CD4-positive, CD25-positive, alpha-beta regulatory T cell (primary cell): ENCODE data around the gene BRMS1. TPM values are rescaled to one million over a fixed set of nuclear protein-coding genes. Genes with fewer than 3 reads are reported as not detected.
A peak's percentile ranks its signal among the peaks of the same experiment; 100 is the strongest.

ENCODE experiments used
- ATAC-seq, 2 donors: fragments of 150-1000 bp; cut with Tn5 transposase; one replicate each; pipeline ENCODE4 v1.10.0; 2021; ENCODE audit warnings: low read depth in 2 of 2, moderate number of reproducible peaks in 2 of 2, moderate library complexity in 1 of 2
- DNase-seq, 3 donors: peaks; one replicate each; pipeline versions ENCODE4 v3.0.0 to v3.0.0-alpha.2; 2012 to 2022; ENCODE audit warnings: mixed read lengths in 1 of 3
- H3K27ac ChIP-seq: one replicate; pipeline ENCODE4 v1.7.0; 2013; ENCODE audit warnings: mild to moderate bottlenecking, low read length; ENCODE audit not compliant: insufficient read depth, poor library complexity, severe bottlenecking
- H3K27me3 ChIP-seq: one replicate; pipeline ENCODE4 v1.7.0; 2013; ENCODE audit warnings: low read length; ENCODE audit not compliant: control insufficient read depth, insufficient read depth
- H3K36me3 ChIP-seq: one replicate; pipeline ENCODE4 v1.7.0; 2013; ENCODE audit warnings: mild to moderate bottlenecking, low read length, moderate library complexity; ENCODE audit not compliant: control insufficient read depth, insufficient read depth
- H3K4me1 ChIP-seq: 2 replicates; pipeline ENCODE4 v1.7.0; 2013; ENCODE audit warnings: mild to moderate bottlenecking, low read length; ENCODE audit not compliant: insufficient read depth, control insufficient read depth, poor library complexity, severe bottlenecking
- H3K4me3 ChIP-seq: one replicate; pipeline ENCODE4 v1.7.0; 2013; ENCODE audit warnings: low read depth, mild to moderate bottlenecking, low read length, moderate library complexity
- H3K9me3 ChIP-seq, 2 experiments: 1 replicate in 1 of 2; 2 replicates in 1 of 2; pipeline ENCODE4 v1.7.0; 2013; ENCODE audit warnings: low read length in 2 of 2, mild to moderate bottlenecking in 1 of 2, moderate library complexity in 1 of 2; ENCODE audit not compliant: control insufficient read depth in 2 of 2
- H3K27ac Mint-ChIP-seq, 3 donors: one replicate each; pipeline ENCODE4 v1.8.0; 2020 to 2022; ENCODE audit warnings: mild to moderate bottlenecking in 3 of 3, mixed read lengths in 3 of 3, moderate library complexity in 2 of 3
- H3K27me3 Mint-ChIP-seq: one replicate; pipeline ENCODE4 v1.8.0; 2022; ENCODE audit warnings: mild to moderate bottlenecking, mixed read lengths
- H3K36me3 Mint-ChIP-seq: one replicate; pipeline ENCODE4 v1.8.0; 2020; ENCODE audit warnings: mixed read lengths
- H3K4me1 Mint-ChIP-seq, 4 donors: one replicate each; pipeline ENCODE4 v1.8.0; 2020 to 2022; ENCODE audit warnings: mixed read lengths in 4 of 4, mild to moderate bottlenecking in 1 of 4
- H3K4me3 Mint-ChIP-seq, 4 donors: one replicate each; pipeline ENCODE4 v1.8.0; 2020 to 2022; ENCODE audit warnings: mild to moderate bottlenecking in 4 of 4, mixed read lengths in 4 of 4, moderate library complexity in 3 of 4
- H3K9me3 Mint-ChIP-seq, 7 donors: one replicate each; pipeline ENCODE4 v1.8.0; 2020 to 2022; ENCODE audit warnings: mixed read lengths in 7 of 7, mild to moderate bottlenecking in 3 of 7, moderate library complexity in 2 of 7
- polyA plus RNA-seq, 4 donors: library from polyadenylated mRNA; unstranded; fragments of 300-500 nt; fragmentation: Illumina TruSeq; gene quantifications; one replicate each; pipeline ENCODE4 v1.2.3, GENCODE V29; 2021
- total RNA-seq: library from RNA; stranded (reverse); gene quantifications from one replicate; pipeline ENCODE4 v1.2.3, GENCODE V29; 2022

The BRMS1 gene
- total and polyA plus RNA-seq, 5 donors from 2014 or later: 53.4 to 90.4 (median 76.1) TPM

GRCh38 chr11:66290330-66290621 is 54.6 kb downstream of the BRMS1 start:
- no peaks in the 10 kb centered on the region for H3K36me3 ChIP-seq
- DNase-seq (no peak), ATAC-seq (no peak)
- Mint-ChIP-seq H3K4me3 (peak overlapping the region; percentile 78 to 92 (median 89)), H3K27ac (no peak overlapping the region), H3K27me3 (peaks cover 30% of the 10 kb centered on the region), H3K4me1 (peaks cover 11 to 48% (median 19%) of the 10 kb centered on the region in 4 donors), H3K9me3 (peaks cover 0 to 1% (median 0%) of the 10 kb centered on the region in 7 donors), H3K36me3 (no peaks in the 10 kb centered on the region)
- no peak overlapping the region for H3K27ac ChIP-seq
- H3K4me1 ChIP-seq: peaks cover 37% of the 10 kb centered on the region
- H3K9me3 ChIP-seq: no peaks in the 10 kb centered on the region
- no peak overlapping the region for H3K4me3 ChIP-seq
- peaks cover 12% of the 10 kb centered on the region for H3K27me3 ChIP-seq

DNA sequence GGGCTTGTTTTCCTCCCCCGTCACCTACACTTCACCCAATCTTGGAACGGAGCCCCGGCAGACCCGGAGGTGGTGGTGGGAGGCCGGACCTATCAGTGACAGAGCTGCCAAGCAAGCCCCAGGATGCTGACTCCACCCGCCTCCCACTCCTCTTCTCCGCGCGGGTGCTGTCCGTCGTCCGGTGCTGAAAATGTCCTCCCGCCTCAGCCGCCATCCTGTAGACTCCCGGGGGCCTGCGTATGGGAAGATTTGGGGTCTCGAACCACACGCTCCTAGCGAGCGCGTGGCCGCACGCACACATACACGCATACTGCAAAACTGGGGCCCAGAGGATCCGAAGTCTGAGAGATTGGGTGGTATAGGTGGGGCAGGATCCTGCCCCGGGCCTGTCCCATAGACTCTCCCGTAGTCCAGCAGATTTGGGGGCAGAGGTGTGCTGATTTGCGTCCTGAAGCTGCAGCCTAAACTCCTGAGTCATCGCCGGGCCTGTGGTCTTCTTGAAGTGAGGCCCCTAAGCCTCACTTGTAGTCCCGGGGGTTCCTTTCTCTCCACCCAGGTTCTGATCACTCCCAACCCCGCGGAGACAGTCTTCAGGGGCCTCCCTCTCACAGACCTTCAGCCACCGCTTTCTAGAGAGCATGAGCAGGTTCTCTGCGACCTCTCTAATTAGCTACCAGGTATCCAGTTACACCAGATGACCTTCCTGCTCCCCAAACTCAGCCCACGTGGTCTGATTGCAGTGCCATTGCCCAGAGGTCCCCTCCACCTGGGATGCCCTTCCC is 55.2 kb downstream of the BRMS1 start:
- H3K4me3 ChIP-seq: peak overlapping the region; percentile 69
- peak overlapping the region; percentile 88 to 92 (median 90) for H3K4me3 Mint-ChIP-seq
- H3K36me3 Mint-ChIP-seq: no peaks in the 10 kb centered on the region
- peaks cover 30% of the 10 kb centered on the region for H3K27me3 Mint-ChIP-seq
- H3K9me3 Mint-ChIP-seq: peaks cover 0 to 1% (median 0%) of the 10 kb centered on the region in 7 donors
- H3K27ac ChIP-seq: peak overlapping the region; percentile 80
- H3K4me1 Mint-ChIP-seq: peaks cover 11 to 48% (median 19%) of the 10 kb centered on the region in 4 donors
- H3K4me1 ChIP-seq: peaks cover 37% of the 10 kb centered on the region
- ATAC-seq (peak; percentile 42 to 46), DNase-seq (peak in 1 of 3 donors; percentile 86)
- no peaks in the 10 kb centered on the region for H3K9me3 ChIP-seq
- H3K27me3 ChIP-seq: peaks cover 12% of the 10 kb centered on the region
- no peaks in the 10 kb centered on the region for H3K36me3 ChIP-seq
- H3K27ac Mint-ChIP-seq: peak overlapping the region; percentile 91 to 97 (median 94)

DNA sequence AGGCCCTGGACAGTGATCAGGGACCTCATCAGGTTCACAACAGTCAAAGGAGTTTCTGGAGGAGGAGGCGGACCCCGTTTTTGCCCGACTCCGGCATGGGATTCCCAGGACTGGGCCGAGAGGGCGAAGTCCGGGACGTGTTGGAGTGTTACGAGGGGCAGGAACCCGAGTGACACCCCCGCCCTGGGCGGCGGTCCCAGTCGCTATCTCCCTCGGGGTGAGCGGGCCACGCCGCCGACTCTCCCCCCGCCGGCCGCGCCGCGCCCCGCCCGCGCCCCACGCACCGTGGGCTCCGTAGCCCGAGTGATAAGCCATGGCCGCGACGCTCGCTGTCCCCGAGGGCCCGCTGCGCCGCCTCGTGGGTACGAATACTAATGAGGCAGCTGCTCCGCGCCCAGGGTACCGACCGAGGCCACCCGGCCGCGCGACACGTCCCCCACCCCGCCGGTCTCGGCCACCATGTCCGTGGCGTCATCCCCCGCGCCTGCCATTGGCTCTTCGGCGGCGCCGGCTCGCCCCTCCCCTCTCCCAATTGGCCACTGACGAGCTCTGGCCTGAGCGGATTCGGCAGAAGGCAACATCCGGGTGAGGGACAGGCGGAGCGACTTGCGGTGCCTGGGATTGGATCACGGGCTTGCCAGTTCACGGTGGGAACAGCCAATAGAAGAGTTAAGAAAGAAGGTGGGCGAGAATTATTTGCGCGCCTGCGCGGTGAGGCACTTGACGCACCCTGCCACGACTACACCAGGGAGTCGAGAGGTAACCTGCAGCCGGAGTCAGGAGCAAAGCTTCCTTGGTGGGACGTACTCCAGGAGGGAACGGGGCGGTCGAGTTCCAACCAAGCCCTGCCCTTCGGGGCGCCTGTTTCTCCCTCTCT is 56.0 kb downstream of the BRMS1 start, which contains the start of gene YIF1A:
TSS of gene YIF1A (minus strand) at position 473 of the 877 bp plus-strand sequence. CDS start at position 315, 158 bp downstream.
- no peaks in the 10 kb centered on the region for H3K36me3 Mint-ChIP-seq
- H3K4me3 ChIP-seq: peak within 1 kb of the TSS; percentile 88
- H3K9me3 Mint-ChIP-seq: peaks cover 0 to 1% (median 0%) of the 10 kb centered on the region in 7 donors
- no peaks in the 10 kb centered on the region for H3K9me3 ChIP-seq
- peak within 1 kb of the TSS; percentile 91 to 97 (median 94) for H3K27ac Mint-ChIP-seq
- DNase-seq (peak; percentile 99), ATAC-seq (peak; percentile 95)
- H3K27ac ChIP-seq: peak within 1 kb of the TSS; percentile 80
- peaks cover 30% of the 10 kb centered on the region for H3K27me3 Mint-ChIP-seq
- no peaks in the 10 kb centered on the region for H3K36me3 ChIP-seq
- H3K4me3 Mint-ChIP-seq: peak within 1 kb of the TSS; percentile 88 to 92 (median 90)
- H3K4me1 Mint-ChIP-seq: peaks cover 11 to 48% (median 19%) of the 10 kb centered on the region in 4 donors
- peaks cover 12% of the 10 kb centered on the region for H3K27me3 ChIP-seq
- H3K4me1 ChIP-seq: peaks cover 37% of the 10 kb centered on the region

DNA sequence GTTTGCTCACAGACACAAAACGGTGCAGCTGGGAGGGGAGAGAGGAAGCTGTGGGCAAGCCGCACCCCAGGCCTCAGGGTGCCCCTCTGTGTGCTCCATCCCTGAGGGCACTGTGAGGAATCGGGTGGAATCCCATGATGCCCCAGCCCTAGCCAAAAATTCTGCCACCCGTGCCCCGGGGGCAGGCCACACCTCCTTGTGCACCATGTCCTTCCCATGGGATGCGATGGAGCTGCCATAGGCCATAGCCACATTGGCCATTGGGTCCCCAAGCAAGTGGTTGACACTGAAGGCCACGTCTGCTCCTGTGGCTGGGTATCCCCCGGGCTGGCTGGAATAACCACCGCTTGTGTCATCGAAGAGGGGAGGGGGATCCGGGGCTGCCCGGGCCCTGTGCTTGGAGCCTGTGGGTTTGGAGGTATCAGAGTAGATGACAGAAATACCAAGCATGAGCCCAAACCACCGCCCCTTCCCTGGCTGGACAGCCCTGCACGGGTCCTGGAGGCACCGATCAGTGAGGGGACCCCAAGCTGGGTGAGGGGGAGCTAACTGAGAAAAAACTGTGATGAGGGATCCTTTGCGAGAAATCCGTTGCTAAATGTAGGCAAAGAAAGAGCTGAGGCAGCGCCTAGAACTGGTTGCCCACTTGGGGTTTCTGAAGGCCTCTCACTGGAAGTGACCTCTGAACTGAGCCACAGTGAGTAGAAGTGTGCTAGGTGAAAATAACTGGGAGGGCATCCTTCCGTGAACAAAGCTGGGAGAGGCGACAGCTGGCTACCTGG is 56.8 kb downstream of the BRMS1 start:
- no peaks in the 10 kb centered on the region for H3K36me3 ChIP-seq
- Mint-ChIP-seq H3K36me3 (no peaks in the 10 kb centered on the region), H3K4me1 (peaks cover 11 to 48% (median 20%) of the 10 kb centered on the region in 4 donors), H3K4me3 (peak overlapping the region; percentile 88 to 92 (median 90)), H3K27ac (peak overlapping the region in 2 of 3 donors; percentile 20 to 91), H3K9me3 (peaks cover 0 to 1% (median 0%) of the 10 kb centered on the region in 7 donors), H3K27me3 (peaks cover 30% of the 10 kb centered on the region)
- peak overlapping the region; percentile 88 for H3K4me3 ChIP-seq
- peak overlapping the region; percentile 80 for H3K27ac ChIP-seq
- ATAC-seq (no peak), DNase-seq (no peak)
- no peaks in the 10 kb centered on the region for H3K9me3 ChIP-seq
- peaks cover 11% of the 10 kb centered on the region for H3K27me3 ChIP-seq
- H3K4me1 ChIP-seq: peaks cover 41% of the 10 kb centered on the region

Other genes with a start within 250 kb of the BRMS1 start
- gene KLC2, start 87.4 kb downstream of the BRMS1 start, total RNA-seq: 42.1 TPM
- gene KLC2, start 87.4 kb downstream of the BRMS1 start, polyA plus RNA-seq: 1 to 10 TPM; 2.5 to 3.8 (median 3.3) TPM
- gene RAB1B, start 76.5 kb downstream of the BRMS1 start, total RNA-seq: 79.6 TPM
- gene RAB1B, start 76.5 kb downstream of the BRMS1 start, polyA plus RNA-seq: 10 to 100 TPM; 13.1 to 19.6 (median 15.1) TPM
- 4.5 TPM for gene CNIH2, start 66.9 kb downstream of the BRMS1 start, total RNA-seq
- gene CNIH2, start 66.9 kb downstream of the BRMS1 start, polyA plus RNA-seq: not detected
- 29.3 TPM for gene YIF1A, start 56.0 kb downstream of the BRMS1 start, total RNA-seq
- gene YIF1A, start 56.0 kb downstream of the BRMS1 start, polyA plus RNA-seq: 10 to 100 TPM; 48.3 to 71.3 (median 55.3) TPM
- gene TMEM151A, start 53.2 kb downstream of the BRMS1 start, total RNA-seq: not detected
- not detected for gene TMEM151A, start 53.2 kb downstream of the BRMS1 start, polyA plus RNA-seq
- 0.30 TPM for gene CD248, start 28.1 kb downstream of the BRMS1 start, total RNA-seq
- under 1 TPM; 0.06 to 0.11 (median 0.10) TPM for gene CD248, start 28.1 kb downstream of the BRMS1 start, polyA plus RNA-seq
- 0.57 TPM for gene RIN1, start 8.7 kb downstream of the BRMS1 start, total RNA-seq
- 1 to 10 TPM in 1 of 4 donors, under 1 TPM in 3; 0.33 to 1.0 (median 0.95) TPM for gene RIN1, start 8.7 kb downstream of the BRMS1 start, polyA plus RNA-seq
- gene B4GAT1, start 2.5 kb upstream of the BRMS1 start, total RNA-seq: 3.5 TPM
- gene B4GAT1, start 2.5 kb upstream of the BRMS1 start, polyA plus RNA-seq: 10 to 100 TPM in 3 of 4 donors, 1 to 10 TPM in 1; 8.4 to 15.1 (median 12.3) TPM
- gene SLC29A2, start 26.7 kb upstream of the BRMS1 start, total RNA-seq: 3.4 TPM
- gene SLC29A2, start 26.7 kb upstream of the BRMS1 start, polyA plus RNA-seq: 1 to 10 TPM in 3 of 4 donors, under 1 TPM in 1; 0.83 to 2.3 (median 1.6) TPM
- not detected for gene NPAS4, start 75.9 kb upstream of the BRMS1 start, total RNA-seq
- not detected for gene NPAS4, start 75.9 kb upstream of the BRMS1 start, polyA plus RNA-seq
- gene MRPL11, start 93.7 kb upstream of the BRMS1 start, total RNA-seq: 22.7 TPM
- 10 to 100 TPM; 80.4 to 96.9 (median 84.5) TPM for gene MRPL11, start 93.7 kb upstream of the BRMS1 start, polyA plus RNA-seq
- 9.6 TPM for gene PELI3, start 121.8 kb upstream of the BRMS1 start, total RNA-seq
- 1 to 10 TPM; 4.4 to 9.3 (median 5.7) TPM for gene PELI3, start 121.8 kb upstream of the BRMS1 start, polyA plus RNA-seq
- gene DPP3, start 135.3 kb upstream of the BRMS1 start, total RNA-seq: 29.5 TPM
- gene DPP3, start 135.3 kb upstream of the BRMS1 start, polyA plus RNA-seq: 10 to 100 TPM; 27.1 to 38.7 (median 32.8) TPM
- 16.4 TPM for gene BBS1, start 165.5 kb upstream of the BRMS1 start, total RNA-seq
- gene BBS1, start 165.5 kb upstream of the BRMS1 start, polyA plus RNA-seq: 1 to 10 TPM; 5.6 to 9.4 (median 7.0) TPM
- gene ZDHHC24, start 200.9 kb upstream of the BRMS1 start, total RNA-seq: 15.5 TPM
- gene ZDHHC24, start 200.9 kb upstream of the BRMS1 start, polyA plus RNA-seq: 10 to 100 TPM; 14.1 to 20.6 (median 15.0) TPM
- not detected for gene ACTN3, start 201.8 kb upstream of the BRMS1 start, total RNA-seq
- gene ACTN3, start 201.8 kb upstream of the BRMS1 start, polyA plus RNA-seq: not detected
- gene CTSF, start 223.5 kb upstream of the BRMS1 start, total RNA-seq: 6.9 TPM
- gene CTSF, start 223.5 kb upstream of the BRMS1 start, polyA plus RNA-seq: 10 to 100 TPM; 17.3 to 28.6 (median 17.9) TPM
- 0.35 TPM for gene CCDC87, start 248.0 kb upstream of the BRMS1 start, total RNA-seq
- not detected for gene CCDC87, start 248.0 kb upstream of the BRMS1 start, polyA plus RNA-seq
- 31.4 TPM for gene CCS, start 248.1 kb upstream of the BRMS1 start, total RNA-seq
- 10 to 100 TPM; 31.0 to 37.8 (median 35.6) TPM for gene CCS, start 248.1 kb upstream of the BRMS1 start, polyA plus RNA-seq